D721Med (cell line): ENCODE results near the gene LYRM4.

ENCODE experiments used
- DNase-seq: peaks from one replicate; pipeline ENCODE4 v3.0.0; 2011; ENCODE audit warnings: low spot score; ENCODE audit not compliant: insufficient read length
- FAIRE-seq: peaks from 2 replicates; lab custom pipeline; 2011; peaks lifted over from hg19 to GRCh38; lab: Jason Lieb, UNC
- TF ChIP-seq, protein P1 (sequence below): IDR thresholded peaks from 2 replicates; pipeline ENCODE4 v1.5.1; 2012; ENCODE audit warnings: mild to moderate bottlenecking, control low read depth; ENCODE audit not compliant: insufficient read depth; ENCODE audit errors: missing control alignments

The LYRM4 gene

DNA sequence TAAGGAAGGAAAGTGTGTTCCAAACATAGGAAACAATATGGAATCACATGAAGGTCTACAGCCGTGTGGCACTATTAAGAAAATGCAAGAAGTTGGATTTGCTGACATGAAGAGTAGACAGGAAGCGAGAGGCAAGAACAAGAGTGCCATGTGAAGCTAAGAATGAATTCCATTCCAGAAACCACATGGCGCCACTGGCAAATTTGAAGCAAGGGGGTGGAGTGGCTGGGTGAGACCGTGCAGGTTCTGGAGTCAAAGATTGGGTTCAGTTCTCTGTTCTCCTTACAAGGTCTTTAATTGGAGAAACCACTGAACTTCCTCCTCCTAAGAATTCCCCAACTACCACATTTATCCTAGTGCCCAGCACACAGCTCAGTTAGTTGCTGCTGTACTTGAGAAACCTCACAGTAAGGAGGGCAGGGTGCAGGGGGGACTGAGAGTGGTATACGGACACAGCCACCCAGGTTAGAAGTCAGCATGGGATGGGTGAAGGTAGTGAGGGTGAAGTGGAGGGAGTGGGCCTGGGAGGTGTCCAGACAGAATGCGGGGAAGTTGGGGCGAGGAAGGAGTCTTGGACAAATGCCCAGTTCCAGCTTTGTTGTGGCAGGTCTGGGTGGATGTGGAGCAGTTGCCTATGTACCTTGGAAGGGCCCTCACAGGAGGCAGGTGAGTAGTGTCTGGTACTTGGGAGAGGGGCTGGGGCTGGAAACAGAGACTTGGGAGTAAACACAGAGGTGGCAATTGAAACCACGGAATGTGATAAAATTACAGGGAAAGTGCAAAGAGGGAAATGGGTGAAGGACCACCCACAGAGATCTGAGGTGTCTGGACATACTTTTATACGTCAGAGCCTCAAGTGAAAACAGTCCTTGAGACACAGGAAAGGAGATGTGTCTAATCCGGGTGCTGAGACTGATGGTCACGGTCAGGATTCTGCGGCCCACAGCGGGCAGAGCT lies 14.3 kb downstream of the LYRM4 start:
- FAIRE-seq (no peak), DNase-seq (no peak)
- TF ChIP-seq, protein P1, sequence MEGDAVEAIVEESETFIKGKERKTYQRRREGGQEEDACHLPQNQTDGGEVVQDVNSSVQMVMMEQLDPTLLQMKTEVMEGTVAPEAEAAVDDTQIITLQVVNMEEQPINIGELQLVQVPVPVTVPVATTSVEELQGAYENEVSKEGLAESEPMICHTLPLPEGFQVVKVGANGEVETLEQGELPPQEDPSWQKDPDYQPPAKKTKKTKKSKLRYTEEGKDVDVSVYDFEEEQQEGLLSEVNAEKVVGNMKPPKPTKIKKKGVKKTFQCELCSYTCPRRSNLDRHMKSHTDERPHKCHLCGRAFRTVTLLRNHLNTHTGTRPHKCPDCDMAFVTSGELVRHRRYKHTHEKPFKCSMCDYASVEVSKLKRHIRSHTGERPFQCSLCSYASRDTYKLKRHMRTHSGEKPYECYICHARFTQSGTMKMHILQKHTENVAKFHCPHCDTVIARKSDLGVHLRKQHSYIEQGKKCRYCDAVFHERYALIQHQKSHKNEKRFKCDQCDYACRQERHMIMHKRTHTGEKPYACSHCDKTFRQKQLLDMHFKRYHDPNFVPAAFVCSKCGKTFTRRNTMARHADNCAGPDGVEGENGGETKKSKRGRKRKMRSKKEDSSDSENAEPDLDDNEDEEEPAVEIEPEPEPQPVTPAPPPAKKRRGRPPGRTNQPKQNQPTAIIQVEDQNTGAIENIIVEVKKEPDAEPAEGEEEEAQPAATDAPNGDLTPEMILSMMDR: no peak

DNA sequence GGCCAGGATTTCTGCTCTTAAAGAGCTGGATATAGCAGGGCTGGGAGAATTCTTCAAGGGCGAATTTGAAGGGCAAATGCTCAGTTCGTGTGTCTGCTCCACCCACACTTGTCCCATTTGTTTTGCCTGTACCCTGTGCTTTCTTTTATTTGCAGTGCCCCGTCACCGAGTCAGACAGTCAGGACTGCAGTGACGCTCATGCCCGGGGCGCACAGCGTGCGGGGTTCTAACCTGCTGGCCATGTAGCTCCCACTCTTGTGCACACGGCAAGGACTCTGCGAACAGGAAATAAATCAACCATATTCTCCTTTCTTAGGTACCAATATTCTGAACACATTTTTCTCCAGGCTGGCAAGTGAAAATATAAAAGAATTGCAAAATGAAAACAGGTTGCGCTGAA lies 17.7 kb downstream of the LYRM4 start:
- FAIRE-seq (no peak), DNase-seq (no peak)
- TF ChIP-seq, protein P1: no peak

DNA sequence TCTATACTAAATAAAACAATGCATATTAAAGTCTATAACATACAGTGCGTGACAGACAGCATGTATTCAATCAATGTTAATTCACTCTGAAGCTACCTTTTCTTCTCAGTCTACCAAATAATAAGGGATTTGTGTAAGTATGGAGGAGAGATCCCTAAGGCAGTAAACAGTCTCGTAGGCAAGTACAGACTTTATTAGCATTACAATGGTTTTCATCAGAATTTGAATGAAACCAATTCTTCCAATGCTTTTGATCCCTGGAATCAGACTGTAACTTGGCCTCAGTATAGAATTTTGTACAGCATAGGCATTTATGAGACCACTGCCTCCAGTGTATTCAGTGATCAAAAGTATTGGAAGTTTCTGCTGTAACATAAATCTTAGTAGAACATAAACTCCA lies 19.5 kb downstream of the LYRM4 start:
- TF ChIP-seq, protein P1: no peak
- FAIRE-seq (no peak), DNase-seq (no peak)

DNA sequence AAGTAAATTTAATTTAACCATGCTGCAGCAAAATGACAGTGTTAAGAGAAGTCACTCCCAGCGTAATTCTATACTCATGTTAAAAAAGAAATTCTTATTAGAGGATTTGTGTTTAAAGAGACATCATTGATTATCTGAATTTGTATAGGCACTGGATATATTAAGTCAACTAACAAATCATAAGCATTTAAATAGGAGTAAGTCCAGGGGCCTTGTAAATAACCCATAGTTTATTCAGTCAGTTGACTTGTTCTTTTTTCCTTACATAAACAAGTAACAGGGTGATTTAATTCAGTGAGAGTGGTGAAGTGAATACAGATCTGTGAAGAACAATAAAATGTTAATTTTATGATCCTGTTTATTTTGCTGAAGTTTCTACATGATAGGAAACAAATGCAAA lies 22.4 kb downstream of the LYRM4 start:
- TF ChIP-seq, protein P1: no peak
- no peak for DNase-seq
- no peak for FAIRE-seq

DNA sequence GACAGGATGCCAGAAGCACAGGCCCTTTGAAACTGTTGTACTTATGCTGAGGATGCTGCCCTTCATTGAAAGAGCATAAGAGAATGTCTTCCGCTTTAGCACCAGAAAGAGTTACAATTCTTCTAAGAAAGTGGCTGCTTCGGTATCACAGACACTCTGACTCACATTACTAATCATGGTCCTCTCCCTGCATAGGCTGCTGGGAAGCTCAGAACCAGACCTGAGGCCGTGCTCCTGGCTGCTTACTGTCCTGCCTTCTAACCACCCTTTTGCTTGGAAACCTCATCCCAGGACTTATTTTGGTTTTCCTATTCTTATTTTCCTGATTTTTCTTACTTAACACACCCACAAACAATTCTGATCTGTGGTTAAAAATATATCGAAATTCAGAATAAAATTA lies 22.9 kb downstream of the LYRM4 start:
- FAIRE-seq (no peak), DNase-seq (no peak)
- TF ChIP-seq, protein P1: no peak

DNA sequence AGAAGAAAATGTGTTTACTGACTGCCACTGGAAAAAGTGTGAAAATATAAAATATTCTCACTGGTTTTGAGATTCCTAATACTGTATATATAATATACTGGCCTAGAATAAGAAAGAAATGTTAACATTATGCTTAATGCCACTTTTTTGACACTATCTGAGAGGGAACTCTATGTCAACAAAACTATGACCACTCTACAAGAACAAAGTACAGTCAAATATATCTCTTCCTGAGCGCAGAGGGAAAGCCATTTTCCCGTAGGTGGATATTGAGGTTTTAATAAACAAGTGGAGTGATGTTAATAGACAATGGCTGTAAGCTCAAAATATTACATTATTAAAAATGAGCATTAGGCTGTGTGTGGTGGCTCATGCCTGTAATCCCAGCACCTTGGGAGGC lies 24.9 kb downstream of the LYRM4 start:
- TF ChIP-seq, protein P1: no peak
- FAIRE-seq: no peak
- no peak for DNase-seq

DNA sequence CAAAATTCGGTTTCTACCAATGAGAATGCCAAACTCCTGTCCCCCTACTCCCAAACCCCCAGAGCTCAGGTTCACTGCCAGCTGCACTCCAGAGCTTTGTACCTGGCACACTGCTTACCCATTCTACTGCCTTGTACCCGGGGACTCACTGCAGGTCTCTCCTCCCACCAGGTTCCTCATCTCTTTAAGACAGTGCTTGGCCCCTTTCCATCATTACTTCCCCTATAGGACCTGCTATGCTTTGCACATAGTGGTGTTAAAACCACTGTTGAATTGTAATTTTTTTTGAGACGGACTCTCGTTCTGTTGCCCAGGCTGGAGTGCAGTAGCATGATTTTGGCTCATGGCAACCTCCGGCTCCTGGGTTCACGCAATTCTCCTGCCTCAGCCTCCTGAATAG lies 25.9 kb downstream of the LYRM4 start:
- DNase-seq (no peak), FAIRE-seq (no peak)
- TF ChIP-seq, protein P1: no peak
